Progenitor cell of endocrine pancreas (in vitro differentiated cells): ENCODE data around the gene GLTP. TPM values are rescaled to one million over a fixed set of nuclear protein-coding genes. Genes with fewer than 3 reads are reported as not detected.

Experiments used
- DNase-seq: peaks from one replicate; pipeline ENCODE4 v3.0.0; 2021; ENCODE audit warnings: low spot score; ENCODE audit not compliant: unreplicated experiment
- H3K27ac Mint-ChIP-seq: 2 replicates; pipeline ENCODE4 v1.8.0; 2021; ENCODE audit warnings: mild to moderate bottlenecking, moderate library complexity, mixed read lengths
- H3K27me3 Mint-ChIP-seq: 2 replicates; pipeline ENCODE4 v1.8.0; 2021; ENCODE audit warnings: mixed read lengths
- H3K36me3 Mint-ChIP-seq: 2 replicates; pipeline ENCODE4 v1.8.0; 2022; ENCODE audit warnings: mixed read lengths; ENCODE audit not compliant: insufficient read depth
- H3K4me1 Mint-ChIP-seq: 2 replicates; pipeline ENCODE4 v1.8.0; 2021; ENCODE audit warnings: low read depth, mixed read lengths
- H3K4me3 Mint-ChIP-seq: 2 replicates; pipeline ENCODE4 v1.8.0; 2021; ENCODE audit warnings: low read depth, mild to moderate bottlenecking, moderate library complexity, mixed read lengths
- H3K9me3 Mint-ChIP-seq: 2 replicates; pipeline ENCODE4 v1.8.0; 2021; ENCODE audit warnings: low read depth, mixed read lengths
- CTCF ChIP-seq: fragments of 200-600 bp; sonication (generic); IDR thresholded peaks from one replicate; pipeline ENCODE4 v1.5.0; 2021; ENCODE audit warnings: antibody characterized with exemption, mild to moderate bottlenecking; ENCODE audit not compliant: unreplicated experiment
- total RNA-seq: library from RNA; stranded (reverse); gene quantifications from 2 replicates; pipeline ENCODE4 v1.2.1, GENCODE V29; 2021

Gene GLTP
- total RNA-seq, 1 donor from 2014 or later, result 21.7 TPM

GRCh38 chr12:109831929-109832328, 48.4 kb downstream of the GLTP start:
- Mint-ChIP-seq H3K9me3 (no peaks in the 10 kb centered on the region), H3K36me3 (no peaks in the 10 kb centered on the region), H3K4me3 (peak overlapping the region; percentile 7), H3K27ac (no peak overlapping the region), H3K27me3 (peaks cover 7% of the 10 kb centered on the region), H3K4me1 (peaks cover 7% of the 10 kb centered on the region)
- TF ChIP-seq CTCF, result no peak
- no peak for DNase-seq

GRCh38 chr12:109831365-109831764, 49.0 kb downstream of the GLTP start:
- no peak for TF ChIP-seq CTCF
- DNase-seq, result no peak
- H3K4me1 Mint-ChIP-seq, result peaks cover 7% of the 10 kb centered on the region
- peaks cover 7% of the 10 kb centered on the region for H3K27me3 Mint-ChIP-seq
- H3K27ac Mint-ChIP-seq, result no peak overlapping the region
- no peaks in the 10 kb centered on the region for H3K9me3 Mint-ChIP-seq
- no peak overlapping the region for H3K4me3 Mint-ChIP-seq
- H3K36me3 Mint-ChIP-seq, result no peaks in the 10 kb centered on the region

GRCh38 chr12:109830718-109831117, 49.6 kb downstream of the GLTP start:
- H3K27me3 Mint-ChIP-seq, result peaks cover 7% of the 10 kb centered on the region
- TF ChIP-seq CTCF, result no peak
- no peak overlapping the region for H3K4me3 Mint-ChIP-seq
- peak overlapping the region; percentile 12 for H3K27ac Mint-ChIP-seq
- DNase-seq, result no peak
- H3K9me3 Mint-ChIP-seq, result no peaks in the 10 kb centered on the region
- H3K4me1 Mint-ChIP-seq, result peaks cover 7% of the 10 kb centered on the region
- no peaks in the 10 kb centered on the region for H3K36me3 Mint-ChIP-seq

GRCh38 chr12:109830267-109830666, 50.1 kb downstream of the GLTP start:
- no peak overlapping the region for H3K27ac Mint-ChIP-seq
- no peaks in the 10 kb centered on the region for H3K36me3 Mint-ChIP-seq
- TF ChIP-seq CTCF, result no peak
- H3K4me1 Mint-ChIP-seq, result peaks cover 7% of the 10 kb centered on the region
- no peak overlapping the region for H3K4me3 Mint-ChIP-seq
- no peaks in the 10 kb centered on the region for H3K9me3 Mint-ChIP-seq
- H3K27me3 Mint-ChIP-seq, result peaks cover 5% of the 10 kb centered on the region
- no peak for DNase-seq

- DNase-seq, result no peak
- no peak overlapping the region for H3K4me3 Mint-ChIP-seq
- no peaks in the 10 kb centered on the region for H3K9me3 Mint-ChIP-seq
- no peak for TF ChIP-seq CTCF
- no peaks in the 10 kb centered on the region for H3K36me3 Mint-ChIP-seq
- peaks cover 2% of the 10 kb centered on the region for H3K27me3 Mint-ChIP-seq
- H3K27ac Mint-ChIP-seq, result no peak overlapping the region
- H3K4me1 Mint-ChIP-seq, result peaks cover 7% of the 10 kb centered on the region
Observed at GRCh38 chr12:109829667-109830066, 50.7 kb downstream of the GLTP start.
